Duodenal mucosa (tissue), 2 donors: Measurements from ENCODE around the gene CEP135.

Source experiments
- H3K27ac ChIP-seq: one replicate; pipeline ENCODE4 v1.7.0; 2013; ENCODE audit warnings: low read depth, low read length
- H3K27me3 ChIP-seq, 2 donors: one replicate each; pipeline ENCODE4 v1.7.0; 2013; ENCODE audit warnings: low read length in 2 of 2, control low read depth in 1 of 2; ENCODE audit not compliant: insufficient read depth in 2 of 2, control insufficient read depth in 1 of 2
- H3K36me3 ChIP-seq, 2 donors: one replicate each; pipeline ENCODE4 v1.7.0; 2013; ENCODE audit warnings: low read length in 2 of 2, control low read depth in 1 of 2; ENCODE audit not compliant: insufficient read depth in 2 of 2, control insufficient read depth in 1 of 2
- H3K4me1 ChIP-seq, 2 donors: one replicate each; pipeline ENCODE4 v1.7.0; 2013; ENCODE audit warnings: low read length in 2 of 2, control low read depth in 1 of 2; ENCODE audit not compliant: insufficient read depth in 2 of 2, control insufficient read depth in 1 of 2
- H3K4me3 ChIP-seq, 2 donors: one replicate each; pipeline ENCODE4 v1.7.0; 2013; ENCODE audit warnings: low read length in 2 of 2, low read depth in 1 of 2
- H3K9ac ChIP-seq, 2 donors: one replicate each; pipeline ENCODE4 v1.7.0; 2013; ENCODE audit warnings: low read length in 2 of 2, low read depth in 1 of 2
- H3K9me3 ChIP-seq, 2 donors: one replicate each; pipeline ENCODE4 v1.7.0; 2013; ENCODE audit warnings: low read length in 2 of 2, control low read depth in 1 of 2; ENCODE audit not compliant: control insufficient read depth in 1 of 2

The CEP135 gene

DNA sequence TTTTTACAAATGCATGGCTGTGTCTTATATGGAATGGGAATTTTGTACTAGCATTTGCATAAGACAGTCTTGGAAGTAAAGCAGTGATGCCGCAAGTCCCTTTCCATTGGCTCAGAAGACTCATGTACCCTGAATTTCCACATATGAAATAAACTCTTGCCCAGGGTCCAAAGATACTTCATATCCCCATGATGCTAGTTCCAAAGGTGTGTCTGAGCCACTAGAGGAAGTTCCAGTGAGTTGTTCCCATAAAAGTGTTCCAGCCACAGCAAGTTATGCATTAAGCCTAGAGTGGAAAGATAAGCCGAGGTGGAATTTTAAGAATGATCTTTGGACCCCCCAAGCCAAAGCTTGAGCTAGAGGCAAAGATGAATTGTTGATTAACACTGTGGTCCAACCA, 9.3 kb upstream of the CEP135 start:
- Histone ChIP-seq H3K4me3 (no peak overlapping the region), H3K9ac (no peak overlapping the region), H3K36me3 (no peaks in the 10 kb centered on the region), H3K27ac (no peak overlapping the region), H3K27me3 (no peaks in the 10 kb centered on the region), H3K4me1 (peaks cover 0 to 10% of the 10 kb centered on the region in 2 donors), H3K9me3 (peaks cover 3 to 12% of the 10 kb centered on the region in 2 donors)

DNA sequence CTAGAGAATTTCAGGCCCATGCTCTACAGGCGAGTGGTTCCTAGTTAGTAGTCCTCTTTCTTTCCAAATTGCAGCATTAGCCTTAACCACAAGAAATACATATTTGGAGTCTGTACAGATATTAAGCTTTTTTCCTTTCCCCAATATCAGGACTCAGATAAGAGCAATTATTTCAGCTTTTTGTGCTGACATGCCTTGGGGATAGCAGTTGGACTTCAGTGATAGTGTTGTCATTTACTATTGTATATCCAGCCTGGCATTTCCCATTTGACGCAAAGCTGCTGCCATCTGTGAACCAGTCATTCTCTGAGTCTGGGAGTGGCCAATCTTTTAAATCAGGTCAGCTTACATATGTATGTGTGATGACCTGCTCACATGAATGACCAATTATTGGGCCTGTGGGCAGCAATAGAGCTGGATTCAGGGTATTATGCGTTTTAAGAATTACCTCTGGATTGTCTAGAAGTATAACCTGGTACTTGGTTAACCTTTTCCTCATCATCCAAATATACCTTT, 6.8 kb upstream of the CEP135 start:
- no peaks in the 10 kb centered on the region for H3K36me3 ChIP-seq
- H3K27ac ChIP-seq = no peak overlapping the region
- peaks cover 3 to 12% of the 10 kb centered on the region in 2 donors for H3K9me3 ChIP-seq
- no peaks in the 10 kb centered on the region for H3K27me3 ChIP-seq
- peaks cover 0 to 10% of the 10 kb centered on the region in 2 donors for H3K4me1 ChIP-seq
- H3K4me3 ChIP-seq = no peak overlapping the region
- no peak overlapping the region for H3K9ac ChIP-seq

DNA sequence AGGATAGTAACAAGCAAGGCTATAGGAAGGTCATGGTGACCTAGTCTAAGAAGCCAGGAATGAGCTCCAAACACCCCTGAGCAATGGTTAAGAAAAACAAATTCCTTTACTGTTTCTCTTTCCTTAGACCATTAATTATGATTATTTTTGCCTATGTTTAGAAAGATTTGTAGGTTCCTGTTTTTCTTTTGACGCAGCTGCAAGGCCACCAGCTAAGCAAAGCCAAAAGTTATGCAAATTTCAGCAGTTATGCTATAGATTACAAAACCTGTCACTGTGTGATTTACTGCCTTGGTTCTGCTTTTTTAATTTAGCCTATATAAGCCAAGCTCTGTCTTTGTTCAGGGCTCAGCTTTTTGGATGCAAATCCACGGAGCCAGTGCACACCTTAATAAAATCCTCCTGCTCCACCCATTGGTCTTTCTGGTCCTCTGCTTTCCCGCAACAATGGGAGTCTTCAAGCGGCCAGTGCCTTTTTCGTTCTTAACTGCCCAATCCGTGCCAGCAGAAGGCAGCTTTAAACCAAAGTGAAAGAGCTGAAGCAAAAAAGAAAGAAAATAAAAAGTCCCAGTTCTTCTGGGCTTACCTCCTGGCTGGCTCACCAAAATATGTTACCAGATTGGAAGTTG, 1.4 kb upstream of the CEP135 start:
- Histone ChIP-seq H3K9ac (peak overlapping the region in 1 of 2 donors; percentile 23), H3K36me3 (no peaks in the 10 kb centered on the region), H3K9me3 (no peaks in the 10 kb centered on the region), H3K4me1 (peaks cover 24 to 26% of the 10 kb centered on the region in 2 donors), H3K27ac (peak overlapping the region; percentile 53), H3K27me3 (no peaks in the 10 kb centered on the region), H3K4me3 (peak overlapping the region; percentile 77 to 86)

DNA sequence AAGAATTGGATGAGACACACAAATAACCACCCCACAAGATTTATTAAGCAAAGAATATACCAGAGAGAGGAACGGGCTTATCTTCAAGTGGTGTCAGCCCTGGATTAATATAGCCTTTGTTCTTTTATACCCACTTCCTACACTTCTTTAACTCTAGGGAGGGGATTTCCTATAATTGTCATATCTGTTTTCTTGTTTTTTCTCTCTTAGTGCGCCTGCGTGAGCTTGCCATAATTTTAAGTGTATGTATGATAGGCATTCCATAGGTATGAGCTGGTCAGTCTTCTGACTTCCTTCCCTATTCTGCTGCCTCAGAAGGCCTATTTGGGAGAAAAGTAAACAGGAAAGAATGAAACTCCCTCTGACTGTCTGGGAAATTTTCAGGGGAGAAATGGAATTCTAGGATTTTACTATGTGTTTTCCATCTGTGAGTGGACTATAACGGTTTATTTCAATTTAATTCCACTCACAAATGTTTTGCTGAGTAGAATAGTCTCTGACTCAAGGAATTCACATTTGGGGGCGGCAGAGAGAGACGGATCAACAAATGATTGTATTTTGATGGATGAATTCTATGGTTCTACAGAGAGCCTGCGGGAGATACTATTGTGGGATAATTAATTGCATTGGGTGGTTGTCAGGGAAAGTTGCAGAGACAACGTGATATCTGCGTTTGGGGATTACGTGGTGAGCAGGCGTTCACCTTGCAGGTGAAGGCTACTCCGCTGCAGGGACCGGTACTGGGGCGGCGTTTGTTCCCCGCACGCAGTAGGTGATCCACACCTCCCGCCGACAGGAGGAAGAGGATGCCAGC, 626 bp upstream of the CEP135 start:
- Histone ChIP-seq H3K27me3 (no peaks in the 10 kb centered on the region), H3K4me1 (peaks cover 24 to 26% of the 10 kb centered on the region in 2 donors), H3K36me3 (peaks cover 0 to 3% of the 10 kb centered on the region in 2 donors), H3K27ac (peak overlapping the region; percentile 94), H3K9me3 (no peaks in the 10 kb centered on the region), H3K9ac (peak overlapping the region; percentile 59 to 63), H3K4me3 (peak overlapping the region; percentile 77 to 86)

DNA sequence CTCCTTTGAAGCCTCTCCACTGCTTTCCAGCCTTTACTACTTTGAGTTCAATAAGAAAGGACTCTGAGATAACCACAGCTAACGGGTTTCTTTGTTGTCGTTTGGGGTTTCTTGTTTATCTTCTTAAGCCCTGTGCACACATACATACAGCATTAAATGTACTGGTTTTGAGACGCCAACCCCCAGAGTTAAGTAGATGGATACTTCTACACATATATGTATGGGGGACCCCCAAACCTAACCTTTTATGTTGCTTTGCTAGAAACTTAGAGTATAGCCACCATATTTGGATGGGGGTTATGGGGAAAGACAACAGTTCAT, 697 bp downstream of the CEP135 start:
- H3K9me3 ChIP-seq = no peaks in the 10 kb centered on the region
- peaks cover 24 to 26% of the 10 kb centered on the region in 2 donors for H3K4me1 ChIP-seq
- H3K27me3 ChIP-seq = no peaks in the 10 kb centered on the region
- peaks cover 0 to 3% of the 10 kb centered on the region in 2 donors for H3K36me3 ChIP-seq
- H3K9ac ChIP-seq = peak overlapping the region; percentile 59 to 63
- H3K4me3 ChIP-seq = peak overlapping the region; percentile 77 to 86
- peak overlapping the region; percentile 94 for H3K27ac ChIP-seq

DNA sequence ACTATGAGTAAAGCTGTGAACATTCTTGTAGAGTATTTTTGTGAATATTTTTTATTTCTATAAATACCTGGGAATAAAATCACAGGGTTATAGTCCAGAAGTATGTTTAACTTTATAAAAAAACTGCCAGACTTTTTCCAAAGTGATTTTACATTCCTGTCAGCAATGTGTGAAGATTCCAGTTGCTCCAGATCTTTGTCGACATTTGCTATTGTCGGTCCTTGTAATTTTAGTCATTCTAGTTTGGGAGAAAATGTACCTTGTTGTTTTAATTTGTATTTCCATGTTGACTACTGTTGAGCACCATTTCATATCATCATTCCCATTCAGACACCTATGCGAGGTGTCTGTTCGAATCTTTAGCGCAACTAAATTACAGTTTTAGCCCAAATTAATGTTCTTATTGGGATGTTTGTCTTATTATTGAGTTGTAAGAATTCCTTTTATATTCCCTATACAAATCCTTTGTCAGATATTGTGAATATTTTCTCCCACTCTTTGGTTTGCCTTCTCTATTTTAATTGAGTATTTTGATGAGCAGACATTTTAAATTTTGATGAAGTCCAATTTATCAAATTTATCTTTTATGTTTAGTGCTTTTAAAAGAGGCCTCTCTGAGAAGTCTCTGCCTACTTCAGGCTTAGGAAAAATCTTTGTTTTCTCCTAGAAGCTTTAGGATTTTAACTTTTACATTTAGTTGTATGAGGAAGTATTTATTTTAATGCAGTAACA, 2.6 kb downstream of the CEP135 start:
- Histone ChIP-seq H3K4me1 (peaks cover 24 to 26% of the 10 kb centered on the region in 2 donors), H3K9me3 (no peaks in the 10 kb centered on the region), H3K9ac (no peak overlapping the region), H3K4me3 (no peak overlapping the region), H3K27ac (no peak overlapping the region), H3K27me3 (no peaks in the 10 kb centered on the region), H3K36me3 (peaks cover 0 to 12% of the 10 kb centered on the region in 2 donors)

DNA sequence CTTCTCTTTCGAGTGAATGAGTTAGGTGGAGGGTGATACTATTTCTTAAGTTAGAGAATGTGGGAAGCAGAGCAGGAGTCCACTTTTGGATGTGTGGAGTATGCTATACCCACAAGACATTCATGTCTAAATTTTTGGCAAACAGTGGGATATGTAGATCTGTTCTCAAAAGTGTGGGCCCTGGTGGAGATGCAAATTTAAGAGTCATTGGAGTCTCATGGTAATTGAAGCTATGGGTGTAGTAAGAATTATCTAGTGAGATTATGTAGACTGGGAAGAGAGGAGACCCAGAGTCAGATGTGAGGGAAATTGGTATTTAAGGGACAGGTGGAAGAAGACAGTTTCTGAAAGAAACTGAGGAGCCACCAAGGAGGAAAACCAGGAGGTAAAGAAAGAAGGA, 7.0 kb downstream of the CEP135 start:
- H3K36me3 ChIP-seq = peaks cover 0 to 31% of the 10 kb centered on the region in 2 donors
- H3K9ac ChIP-seq = no peak overlapping the region
- no peak overlapping the region for H3K27ac ChIP-seq
- no peaks in the 10 kb centered on the region for H3K27me3 ChIP-seq
- H3K4me3 ChIP-seq = no peak overlapping the region
- no peaks in the 10 kb centered on the region for H3K4me1 ChIP-seq
- no peaks in the 10 kb centered on the region for H3K9me3 ChIP-seq

DNA sequence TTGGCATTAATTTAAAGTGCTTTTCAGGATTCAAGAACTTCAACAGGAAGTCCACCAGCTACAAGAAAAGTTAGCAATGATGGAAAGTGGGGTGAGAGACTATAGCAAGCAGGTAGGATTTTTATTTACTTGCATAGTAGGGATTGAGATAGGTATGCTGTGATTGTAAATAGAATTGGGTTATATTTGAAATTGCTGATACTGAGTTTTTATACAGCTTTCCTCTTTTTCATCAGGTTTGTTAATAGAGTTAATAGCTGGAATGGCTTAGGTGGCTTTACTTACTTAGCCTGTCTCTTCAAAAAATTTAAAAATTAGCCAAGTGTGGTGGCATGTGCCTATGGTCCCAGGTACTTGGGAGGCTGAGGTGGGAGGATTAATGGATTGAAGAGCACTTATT, 10.9 kb downstream of the CEP135 start:
- Histone ChIP-seq H3K4me3 (no peak overlapping the region), H3K9me3 (no peaks in the 10 kb centered on the region), H3K27ac (no peak overlapping the region), H3K36me3 (peaks cover 0 to 32% of the 10 kb centered on the region in 2 donors), H3K27me3 (no peaks in the 10 kb centered on the region), H3K9ac (no peak overlapping the region), H3K4me1 (no peaks in the 10 kb centered on the region)

DNA sequence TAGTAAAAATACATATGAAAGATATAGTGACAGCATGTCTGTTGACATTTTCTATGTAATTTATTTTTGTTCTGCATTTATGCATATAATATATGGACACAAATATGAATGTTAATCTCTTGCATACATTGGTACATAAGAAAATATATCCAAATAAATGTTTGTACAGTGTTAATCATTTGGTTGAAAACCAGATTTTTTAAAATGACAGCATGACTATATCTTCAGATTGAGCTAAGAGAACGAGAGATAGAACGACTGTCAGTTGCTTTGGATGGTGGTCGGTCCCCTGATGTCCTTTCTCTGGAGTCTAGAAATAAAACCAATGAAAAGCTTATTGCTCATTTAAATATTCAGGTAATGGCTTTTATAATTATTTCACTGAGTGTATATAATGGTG, 15.3 kb downstream of the CEP135 start:
- H3K9me3 ChIP-seq = no peaks in the 10 kb centered on the region
- no peak overlapping the region for H3K9ac ChIP-seq
- no peaks in the 10 kb centered on the region for H3K27me3 ChIP-seq
- no peak overlapping the region for H3K27ac ChIP-seq
- peaks cover 0 to 7% of the 10 kb centered on the region in 2 donors for H3K36me3 ChIP-seq
- no peaks in the 10 kb centered on the region for H3K4me1 ChIP-seq
- no peak overlapping the region for H3K4me3 ChIP-seq

DNA sequence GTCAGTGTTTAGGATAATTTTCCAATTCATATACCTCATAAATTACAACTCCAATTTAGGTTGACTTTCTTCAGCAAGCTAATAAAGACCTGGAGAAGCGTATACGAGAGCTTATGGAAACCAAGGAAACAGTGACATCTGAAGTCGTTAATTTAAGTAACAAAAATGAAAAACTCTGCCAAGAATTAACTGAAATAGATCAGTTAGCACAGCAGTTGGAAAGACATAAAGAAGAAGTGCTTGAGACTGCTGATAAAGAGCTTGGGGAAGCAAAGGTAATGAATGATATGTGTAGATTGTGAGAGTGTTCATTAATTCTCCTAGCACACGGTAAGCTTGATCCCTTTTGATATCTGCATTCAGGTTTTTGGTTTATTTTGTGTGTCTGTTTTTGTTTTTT, 16.8 kb downstream of the CEP135 start:
- no peak overlapping the region for H3K9ac ChIP-seq
- H3K36me3 ChIP-seq = peaks cover 0 to 7% of the 10 kb centered on the region in 2 donors
- H3K9me3 ChIP-seq = no peaks in the 10 kb centered on the region
- no peaks in the 10 kb centered on the region for H3K4me1 ChIP-seq
- H3K27ac ChIP-seq = no peak overlapping the region
- H3K4me3 ChIP-seq = no peak overlapping the region
- H3K27me3 ChIP-seq = no peaks in the 10 kb centered on the region
